Measurements from ENCODE around the gene MT1A. TPM values are rescaled to one million over a fixed set of nuclear protein-coding genes. Genes with fewer than 3 reads are reported as not detected.

The MT1A gene
- total RNA-seq, 1 donor: not detected

GRCh38 chr16:56640076-56640475 is 1.6 kb downstream of the MT1A start:
- no peak overlapping the region for H3K4me3 ChIP-seq (ENCODE audit: insufficient read depth, low read length)
- no peak overlapping the region for H3K4me2 ChIP-seq (ENCODE audit: insufficient read depth, low read length)
- TF ChIP-seq, protein P1, sequence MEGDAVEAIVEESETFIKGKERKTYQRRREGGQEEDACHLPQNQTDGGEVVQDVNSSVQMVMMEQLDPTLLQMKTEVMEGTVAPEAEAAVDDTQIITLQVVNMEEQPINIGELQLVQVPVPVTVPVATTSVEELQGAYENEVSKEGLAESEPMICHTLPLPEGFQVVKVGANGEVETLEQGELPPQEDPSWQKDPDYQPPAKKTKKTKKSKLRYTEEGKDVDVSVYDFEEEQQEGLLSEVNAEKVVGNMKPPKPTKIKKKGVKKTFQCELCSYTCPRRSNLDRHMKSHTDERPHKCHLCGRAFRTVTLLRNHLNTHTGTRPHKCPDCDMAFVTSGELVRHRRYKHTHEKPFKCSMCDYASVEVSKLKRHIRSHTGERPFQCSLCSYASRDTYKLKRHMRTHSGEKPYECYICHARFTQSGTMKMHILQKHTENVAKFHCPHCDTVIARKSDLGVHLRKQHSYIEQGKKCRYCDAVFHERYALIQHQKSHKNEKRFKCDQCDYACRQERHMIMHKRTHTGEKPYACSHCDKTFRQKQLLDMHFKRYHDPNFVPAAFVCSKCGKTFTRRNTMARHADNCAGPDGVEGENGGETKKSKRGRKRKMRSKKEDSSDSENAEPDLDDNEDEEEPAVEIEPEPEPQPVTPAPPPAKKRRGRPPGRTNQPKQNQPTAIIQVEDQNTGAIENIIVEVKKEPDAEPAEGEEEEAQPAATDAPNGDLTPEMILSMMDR (IDR thresholded peaks at IDR 0.05; ENCODE audit: extremely low read depth, low read depth, low read length): no peak
- H3K27me3 ChIP-seq (ENCODE audit: insufficient read depth, low read length): peaks cover 11% of the 10 kb centered on the region
- H3K4me1 ChIP-seq (ENCODE audit: insufficient read depth, low read length): peaks cover 8% of the 10 kb centered on the region
- no peaks in the 10 kb centered on the region for H3K79me2 ChIP-seq (ENCODE audit: insufficient read depth, low read length)
- no peaks in the 10 kb centered on the region for H3K36me3 ChIP-seq (ENCODE audit: insufficient read depth, low read length)
- DNase-seq (ENCODE audit: insufficient read length, low spot score, missing footprints): no peak
- no peak overlapping the region for H3K27ac ChIP-seq (ENCODE audit: low read depth, low read length)
- no peaks in the 10 kb centered on the region for H3K9me3 ChIP-seq (ENCODE audit: low read depth, low read length)
- H2AFZ ChIP-seq (ENCODE audit: low read length): no peak overlapping the region
- no peaks in the 10 kb centered on the region for H4K20me1 ChIP-seq (ENCODE audit: insufficient read depth, low read length)

- no peaks in the 10 kb centered on the region for H3K9me3 ChIP-seq (ENCODE audit: low read depth, low read length)
- no peaks in the 10 kb centered on the region for H3K79me2 ChIP-seq (ENCODE audit: insufficient read depth, low read length)
- H3K4me1 ChIP-seq (ENCODE audit: insufficient read depth, low read length): peaks cover 8% of the 10 kb centered on the region
- H3K27me3 ChIP-seq (ENCODE audit: insufficient read depth, low read length): peaks cover 17% of the 10 kb centered on the region
- H2AFZ ChIP-seq (ENCODE audit: low read length): no peak overlapping the region
- H3K4me2 ChIP-seq (ENCODE audit: insufficient read depth, low read length): no peak overlapping the region
- H4K20me1 ChIP-seq (ENCODE audit: insufficient read depth, low read length): no peaks in the 10 kb centered on the region
- H3K36me3 ChIP-seq (ENCODE audit: insufficient read depth, low read length): no peaks in the 10 kb centered on the region
- no peak overlapping the region for H3K4me3 ChIP-seq (ENCODE audit: insufficient read depth, low read length)
- DNase-seq (ENCODE audit: insufficient read length, low spot score, missing footprints): no peak
- TF ChIP-seq, protein P1 (IDR thresholded peaks at IDR 0.05; ENCODE audit: extremely low read depth, low read depth, low read length): no peak
- no peak overlapping the region for H3K27ac ChIP-seq (ENCODE audit: low read depth, low read length)
Observed at GRCh38 chr16:56641166-56641565, 2.7 kb downstream of the MT1A start.

- peaks cover 8% of the 10 kb centered on the region for H3K4me1 ChIP-seq (ENCODE audit: insufficient read depth, low read length)
- H3K36me3 ChIP-seq (ENCODE audit: insufficient read depth, low read length): no peaks in the 10 kb centered on the region
- peak overlapping the region; percentile 62 for H3K4me3 ChIP-seq (ENCODE audit: insufficient read depth, low read length)
- peak overlapping the region; percentile 76 for H2AFZ ChIP-seq (ENCODE audit: low read length)
- no peaks in the 10 kb centered on the region for H3K79me2 ChIP-seq (ENCODE audit: insufficient read depth, low read length)
- peak; percentile 92 for DNase-seq (ENCODE audit: insufficient read length, low spot score, missing footprints)
- H3K27ac ChIP-seq (ENCODE audit: low read depth, low read length): no peak overlapping the region
- TF ChIP-seq, protein P1 (IDR thresholded peaks at IDR 0.05; ENCODE audit: extremely low read depth, low read depth, low read length): peak; percentile 25
- peak overlapping the region; percentile 74 for H3K4me2 ChIP-seq (ENCODE audit: insufficient read depth, low read length)
- H4K20me1 ChIP-seq (ENCODE audit: insufficient read depth, low read length): no peaks in the 10 kb centered on the region
- H3K9me3 ChIP-seq (ENCODE audit: low read depth, low read length): no peaks in the 10 kb centered on the region
- peaks cover 34% of the 10 kb centered on the region for H3K27me3 ChIP-seq (ENCODE audit: insufficient read depth, low read length)
Observed at GRCh38 chr16:56643080-56643778, 4.8 kb downstream of the MT1A start.

- no peak overlapping the region for H3K4me3 ChIP-seq (ENCODE audit: insufficient read depth, low read length)
Observed at GRCh38 chr16:56643833-56644232, 5.4 kb downstream of the MT1A start.

More at GRCh38 chr16:56643833-56644232, 5.4 kb downstream of the MT1A start:
- H3K9me3 ChIP-seq (ENCODE audit: low read depth, low read length): no peaks in the 10 kb centered on the region
- H3K4me2 ChIP-seq (ENCODE audit: insufficient read depth, low read length): peak overlapping the region; percentile 74
- no peaks in the 10 kb centered on the region for H4K20me1 ChIP-seq (ENCODE audit: insufficient read depth, low read length)
- H2AFZ ChIP-seq (ENCODE audit: low read length): peak overlapping the region; percentile 76
- peaks cover 4% of the 10 kb centered on the region for H3K4me1 ChIP-seq (ENCODE audit: insufficient read depth, low read length)
- TF ChIP-seq, protein P1 (IDR thresholded peaks at IDR 0.05; ENCODE audit: extremely low read depth, low read depth, low read length): no peak
- H3K27me3 ChIP-seq (ENCODE audit: insufficient read depth, low read length): peaks cover 38% of the 10 kb centered on the region
- no peaks in the 10 kb centered on the region for H3K36me3 ChIP-seq (ENCODE audit: insufficient read depth, low read length)
- H3K27ac ChIP-seq (ENCODE audit: low read depth, low read length): no peak overlapping the region
- no peaks in the 10 kb centered on the region for H3K79me2 ChIP-seq (ENCODE audit: insufficient read depth, low read length)
- DNase-seq (ENCODE audit: insufficient read length, low spot score, missing footprints): no peak

Data from osteoblast (primary cell).